ENCODE data around the gene SCUBE2. TPM values are rescaled to one million over a fixed set of nuclear protein-coding genes. Genes with fewer than 3 reads are reported as not detected.

Gene SCUBE2
- total RNA-seq, 4 donors from 2014 or later: 4.6 to 20.0 (median 10.9) TPM

DNA sequence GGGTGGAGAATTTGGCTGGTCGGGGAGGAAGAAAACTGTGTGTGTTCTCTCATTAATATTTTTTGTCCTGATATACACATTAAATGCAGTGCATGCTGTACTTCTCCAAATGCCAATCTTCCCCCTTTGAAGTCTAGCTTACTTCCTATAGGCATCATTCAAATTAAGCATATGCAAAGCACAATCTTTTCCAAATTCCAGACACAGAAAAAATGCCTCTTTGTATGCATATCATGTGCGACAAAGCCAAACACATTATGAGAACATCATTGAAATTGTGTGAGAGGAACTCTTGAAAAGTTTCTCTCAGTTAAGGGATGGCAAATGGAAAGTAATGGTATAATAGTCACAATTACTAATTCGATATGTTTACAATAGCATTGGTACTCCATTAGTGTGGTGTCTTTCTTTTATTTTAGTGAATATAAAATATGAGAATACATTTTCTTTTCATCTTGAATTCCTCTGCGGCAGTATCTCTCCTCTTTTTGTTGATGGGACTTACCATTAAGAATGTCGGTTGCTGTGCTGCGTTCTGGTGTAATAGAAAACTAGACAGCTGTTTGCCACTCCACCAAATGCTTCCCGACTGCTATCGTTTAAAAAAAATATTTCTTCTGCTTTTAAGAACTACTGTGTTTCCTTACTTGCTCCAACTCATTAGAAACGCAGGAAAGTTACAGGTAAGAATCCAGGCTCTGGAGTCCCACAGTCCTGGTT is 68.3 kb downstream of the SCUBE2 start:
- no peaks in the 10 kb centered on the region for H3K36me3 ChIP-seq
- H3K27ac ChIP-seq: no peak overlapping the region
- in situ Hi-C loops (cut with MboI; ENCODE audit: low pct_ligation_motif_present in 1 of 4, low pct_unique_long_range_greater_than_20kb in 1 of 4, low sequenced_read_pairs in 3 of 4): loop anchor here in 2 of 4 donors (25.0 kb wide), 2 partner anchors 114 to 489 kb away; no protein-coding TSS in a partner anchor
- no peaks in the 10 kb centered on the region for H3K27me3 ChIP-seq
- DNase-seq: no peak
- intact Hi-C loops (cut with DNase I; ENCODE audit: low total_unique reads): no loop called here
- TF ChIP-seq, protein P1, sequence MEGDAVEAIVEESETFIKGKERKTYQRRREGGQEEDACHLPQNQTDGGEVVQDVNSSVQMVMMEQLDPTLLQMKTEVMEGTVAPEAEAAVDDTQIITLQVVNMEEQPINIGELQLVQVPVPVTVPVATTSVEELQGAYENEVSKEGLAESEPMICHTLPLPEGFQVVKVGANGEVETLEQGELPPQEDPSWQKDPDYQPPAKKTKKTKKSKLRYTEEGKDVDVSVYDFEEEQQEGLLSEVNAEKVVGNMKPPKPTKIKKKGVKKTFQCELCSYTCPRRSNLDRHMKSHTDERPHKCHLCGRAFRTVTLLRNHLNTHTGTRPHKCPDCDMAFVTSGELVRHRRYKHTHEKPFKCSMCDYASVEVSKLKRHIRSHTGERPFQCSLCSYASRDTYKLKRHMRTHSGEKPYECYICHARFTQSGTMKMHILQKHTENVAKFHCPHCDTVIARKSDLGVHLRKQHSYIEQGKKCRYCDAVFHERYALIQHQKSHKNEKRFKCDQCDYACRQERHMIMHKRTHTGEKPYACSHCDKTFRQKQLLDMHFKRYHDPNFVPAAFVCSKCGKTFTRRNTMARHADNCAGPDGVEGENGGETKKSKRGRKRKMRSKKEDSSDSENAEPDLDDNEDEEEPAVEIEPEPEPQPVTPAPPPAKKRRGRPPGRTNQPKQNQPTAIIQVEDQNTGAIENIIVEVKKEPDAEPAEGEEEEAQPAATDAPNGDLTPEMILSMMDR (IDR thresholded peaks at IDR 0.05): no peak
- TF ChIP-seq POLR2A (IDR thresholded peaks at IDR 0.05): no peak
- TF ChIP-seq EP300 (IDR thresholded peaks at IDR 0.05; ENCODE audit: low read depth): no peak
- no peak for TF ChIP-seq POLR2AphosphoS5 (IDR thresholded peaks at IDR 0.05)
- no peak overlapping the region for H3K4me3 ChIP-seq
- H3K4me1 ChIP-seq: no peaks in the 10 kb centered on the region
- 91 to 93% methylated on average over 9 of the region's 9 CpGs for WGBS, 2 donors (ENCODE audit: low coverage in 1 of 2)
- H3K9me3 ChIP-seq: no peaks in the 10 kb centered on the region

DNA sequence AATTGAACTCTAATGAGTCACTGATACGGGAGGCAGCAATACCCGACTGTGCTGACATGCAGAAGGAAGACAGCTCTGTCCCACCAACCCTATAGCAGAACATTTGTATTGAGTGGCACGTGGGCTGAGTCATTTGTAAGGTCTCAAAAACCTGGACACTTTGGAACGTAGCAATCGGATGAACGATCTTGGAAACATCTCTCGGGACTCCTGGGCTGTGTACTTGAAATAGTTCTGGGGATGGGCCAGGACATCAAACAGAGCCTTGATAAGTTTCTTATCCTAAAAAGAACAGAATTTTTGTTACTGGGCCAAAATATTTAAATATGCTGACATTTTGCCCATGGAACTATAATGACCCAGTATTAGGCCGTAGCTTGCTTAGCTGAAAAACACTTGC is 70.5 kb downstream of the SCUBE2 start:
- intact Hi-C loops (cut with DNase I; ENCODE audit: low total_unique reads) (no loop called here), in situ Hi-C loops (cut with MboI; ENCODE audit: low pct_ligation_motif_present in 1 of 4, low pct_unique_long_range_greater_than_20kb in 1 of 4, low sequenced_read_pairs in 3 of 4) (loop anchor here in 2 of 4 donors (25.0 kb wide), 2 partner anchors 116 to 491 kb away; no protein-coding TSS in a partner anchor)
- Histone ChIP-seq H3K27ac (no peak overlapping the region), H3K27me3 (no peaks in the 10 kb centered on the region), H3K4me3 (no peak overlapping the region), H3K36me3 (no peaks in the 10 kb centered on the region), H3K4me1 (peaks cover 0 to 5% (median 0%) of the 10 kb centered on the region in 4 donors), H3K9me3 (no peaks in the 10 kb centered on the region)
- TF ChIP-seq, protein P1 (IDR thresholded peaks at IDR 0.05): no peak
- TF ChIP-seq EP300 (IDR thresholded peaks at IDR 0.05; ENCODE audit: low read depth): no peak
- TF ChIP-seq POLR2AphosphoS5 (IDR thresholded peaks at IDR 0.05): no peak
- no peak for TF ChIP-seq POLR2A (IDR thresholded peaks at IDR 0.05)
- WGBS, 2 donors (ENCODE audit: low coverage in 1 of 2): 66 to 68% methylated on average over 8 of the region's 8 CpGs
- DNase-seq: no peak

- intact Hi-C loops (cut with DNase I; ENCODE audit: low total_unique reads): loop anchor here (5.0 kb wide), 2 partner anchors 72 to 117 kb away; partner anchors contain the start of gene SCUBE2
- in situ Hi-C loops (cut with MboI; ENCODE audit: low pct_ligation_motif_present in 1 of 4, low pct_unique_long_range_greater_than_20kb in 1 of 4, low sequenced_read_pairs in 3 of 4): loop anchor here (5.0 to 25.0 kb wide), 4 partner anchors 112 to 492 kb away; no protein-coding TSS in a partner anchor
- H3K27me3 ChIP-seq: no peaks in the 10 kb centered on the region
- peaks cover 0 to 8% (median 0%) of the 10 kb centered on the region in 4 donors for H3K4me1 ChIP-seq
- no peaks in the 10 kb centered on the region for H3K9me3 ChIP-seq
- H3K4me3 ChIP-seq: no peak overlapping the region
- H3K36me3 ChIP-seq: no peaks in the 10 kb centered on the region
- 78 to 91% methylated on average over 6 of the region's 6 CpGs for WGBS, 2 donors (ENCODE audit: low coverage in 1 of 2)
- no peak for DNase-seq
- H3K27ac ChIP-seq: no peak overlapping the region
- no peak for TF ChIP-seq POLR2AphosphoS5 (IDR thresholded peaks at IDR 0.05)
- TF ChIP-seq, protein P1 (IDR thresholded peaks at IDR 0.05): no peak
- TF ChIP-seq EP300 (IDR thresholded peaks at IDR 0.05; ENCODE audit: low read depth): no peak
- no peak for TF ChIP-seq POLR2A (IDR thresholded peaks at IDR 0.05)
Measured at GRCh38 chr11:9019861-9020260, 71.5 kb downstream of the SCUBE2 start.

GRCh38 chr11:9017773-9018172 is 73.6 kb downstream of the SCUBE2 start:
- TF ChIP-seq EP300 (IDR thresholded peaks at IDR 0.05; ENCODE audit: low read depth) (no peak), POLR2AphosphoS5 (IDR thresholded peaks at IDR 0.05) (peak in 1 of 3 donors; percentile 10), POLR2A (IDR thresholded peaks at IDR 0.05) (no peak)
- TF ChIP-seq, protein P1 (IDR thresholded peaks at IDR 0.05): no peak
- no peak overlapping the region for H3K27ac ChIP-seq
- H3K36me3 ChIP-seq: no peaks in the 10 kb centered on the region
- H3K4me1 ChIP-seq: peaks cover 0 to 8% (median 0%) of the 10 kb centered on the region in 4 donors
- in situ Hi-C loops (cut with MboI; ENCODE audit: low pct_ligation_motif_present in 1 of 4, low pct_unique_long_range_greater_than_20kb in 1 of 4, low sequenced_read_pairs in 3 of 4) (loop anchor here (5.0 to 25.0 kb wide), 4 partner anchors 115 to 495 kb away; no protein-coding TSS in a partner anchor), intact Hi-C loops (cut with DNase I; ENCODE audit: low total_unique reads) (loop anchor here (5.0 kb wide), 2 partner anchors 75 to 120 kb away; partner anchors contain the start of gene SCUBE2)
- H3K27me3 ChIP-seq: no peaks in the 10 kb centered on the region
- no peaks in the 10 kb centered on the region for H3K9me3 ChIP-seq
- 63 to 83% methylated on average over 1 to 5 of the region's 5 CpGs for WGBS, 2 donors (ENCODE audit: low coverage in 1 of 2)
- H3K4me3 ChIP-seq: no peak overlapping the region
- DNase-seq: peak; percentile 39

Measured in transverse colon (tissue), 4 donors.